ENCODE results near the gene PTP4A1.

- TF ChIP-seq, protein P1, sequence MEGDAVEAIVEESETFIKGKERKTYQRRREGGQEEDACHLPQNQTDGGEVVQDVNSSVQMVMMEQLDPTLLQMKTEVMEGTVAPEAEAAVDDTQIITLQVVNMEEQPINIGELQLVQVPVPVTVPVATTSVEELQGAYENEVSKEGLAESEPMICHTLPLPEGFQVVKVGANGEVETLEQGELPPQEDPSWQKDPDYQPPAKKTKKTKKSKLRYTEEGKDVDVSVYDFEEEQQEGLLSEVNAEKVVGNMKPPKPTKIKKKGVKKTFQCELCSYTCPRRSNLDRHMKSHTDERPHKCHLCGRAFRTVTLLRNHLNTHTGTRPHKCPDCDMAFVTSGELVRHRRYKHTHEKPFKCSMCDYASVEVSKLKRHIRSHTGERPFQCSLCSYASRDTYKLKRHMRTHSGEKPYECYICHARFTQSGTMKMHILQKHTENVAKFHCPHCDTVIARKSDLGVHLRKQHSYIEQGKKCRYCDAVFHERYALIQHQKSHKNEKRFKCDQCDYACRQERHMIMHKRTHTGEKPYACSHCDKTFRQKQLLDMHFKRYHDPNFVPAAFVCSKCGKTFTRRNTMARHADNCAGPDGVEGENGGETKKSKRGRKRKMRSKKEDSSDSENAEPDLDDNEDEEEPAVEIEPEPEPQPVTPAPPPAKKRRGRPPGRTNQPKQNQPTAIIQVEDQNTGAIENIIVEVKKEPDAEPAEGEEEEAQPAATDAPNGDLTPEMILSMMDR (IDR thresholded peaks at IDR 0.05; ENCODE audit: low read depth, low read length, poor library complexity, severe bottlenecking): no peak
- TF ChIP-seq EZH2phosphoT487 (IDR thresholded peaks at IDR 0.05; ENCODE audit: borderline replicate concordance, low read length): no peak
Observed at GRCh38 chr6:63533026-63533425, 39.3 kb upstream of the PTP4A1 start.
